GM21528 (cell line): Measurements from ENCODE around the gene SPEM3.

Experiments
- ATAC-seq: cut with Tn5 transposase; IDR thresholded peaks from one replicate; pipeline ENCODE4 v1.9.1; 2021; ENCODE audit warnings: mild to moderate bottlenecking, moderate library complexity; ENCODE audit not compliant: unreplicated experiment, low FRiP score

SPEM3 gene

DNA sequence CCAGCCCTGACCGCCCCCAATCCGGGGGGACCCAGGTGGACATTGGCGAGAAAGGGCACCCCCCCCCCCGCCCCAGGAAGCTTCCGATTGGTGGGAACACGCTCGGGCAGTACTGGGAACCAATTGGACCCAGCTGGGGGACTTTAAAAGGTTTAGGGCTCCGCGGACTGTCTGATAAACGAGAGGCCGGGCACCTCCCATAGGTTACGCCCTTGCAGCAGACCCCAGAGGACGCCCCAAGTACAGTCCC, 25.0 kb upstream of the SPEM3 start:
- no peak for ATAC-seq

DNA sequence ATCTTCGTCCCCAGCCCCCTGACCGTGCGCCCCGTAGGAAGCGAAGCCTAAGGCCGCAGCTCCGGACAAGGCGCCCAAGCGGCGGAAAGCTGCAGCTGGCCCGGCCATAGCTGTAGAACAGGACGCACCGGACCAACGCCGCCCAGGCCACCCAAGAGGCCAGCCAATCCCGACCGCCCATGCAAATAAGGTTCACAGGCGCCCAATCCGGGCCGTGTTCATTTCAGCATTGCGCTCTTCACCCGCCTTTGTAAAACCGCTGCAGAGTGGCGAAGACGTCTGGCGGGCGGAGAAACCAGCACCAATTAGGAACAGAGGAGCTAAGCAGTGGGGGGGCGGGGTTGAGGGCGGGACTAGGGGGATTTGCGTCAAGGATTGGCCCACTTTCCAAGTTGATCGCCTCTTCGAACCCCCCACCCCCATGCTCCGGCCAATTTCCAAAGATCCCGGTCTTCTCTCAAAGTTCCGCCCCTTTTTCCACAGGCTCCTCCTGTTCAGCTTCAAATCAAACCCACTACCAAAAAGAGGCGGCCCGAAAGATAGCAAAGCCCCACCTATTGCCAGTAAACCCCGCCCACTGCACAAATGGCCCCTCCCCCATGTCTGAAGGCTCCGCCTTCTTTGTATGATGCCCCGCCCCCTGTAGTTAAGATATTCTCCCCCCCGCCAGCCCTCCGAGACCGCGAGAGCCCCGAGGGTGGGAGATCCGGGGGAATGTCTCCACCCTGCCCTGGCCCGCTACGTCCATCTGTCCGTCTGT, 24.5 kb upstream of the SPEM3 start, which contains the start of gene TMEM256:
TMEM256 (minus strand) TSS at position 121 of the 760 bp plus-strand sequence; CDS start at position 108, 13 bp downstream.
- ATAC-seq, result peak; percentile 86

DNA sequence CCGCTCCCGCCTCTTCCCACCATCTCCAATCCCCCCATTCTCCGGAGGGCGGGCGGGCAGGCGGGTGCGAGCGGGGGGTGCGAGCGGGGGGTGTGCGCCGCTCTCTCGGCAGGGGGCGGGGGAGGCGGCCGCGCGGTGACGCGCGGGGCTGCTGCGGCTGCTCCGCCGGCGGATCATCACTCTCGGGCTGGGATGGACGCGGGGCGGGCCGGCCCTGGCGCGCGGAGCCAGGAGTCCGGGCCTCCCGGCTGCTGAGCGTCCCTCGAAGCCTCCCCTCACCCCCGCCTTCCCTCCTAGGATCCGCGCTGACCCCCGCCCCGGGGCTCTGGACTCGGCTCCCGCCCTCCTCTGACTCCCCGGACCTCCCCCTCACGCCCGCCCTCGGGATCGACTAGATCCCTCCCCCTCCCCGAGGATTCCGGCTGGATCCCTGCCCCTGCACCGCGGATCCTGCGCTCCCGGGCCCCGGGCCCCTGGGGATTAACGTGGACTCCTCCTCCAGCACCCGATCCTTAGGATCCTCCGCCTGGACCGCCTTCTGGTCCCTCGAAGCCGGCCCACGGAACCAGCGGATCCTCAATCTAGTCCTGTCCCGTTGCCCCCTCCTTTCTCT, 23.8 kb upstream of the SPEM3 start:
- ATAC-seq, result peak; percentile 4

GRCh38 chr17:7405350-7406234, 23.1 kb upstream of the SPEM3 start:
- ATAC-seq, result no peak

- no peak for ATAC-seq
Observed at GRCh38 chr17:7406235-7406825, 22.3 kb upstream of the SPEM3 start.

DNA sequence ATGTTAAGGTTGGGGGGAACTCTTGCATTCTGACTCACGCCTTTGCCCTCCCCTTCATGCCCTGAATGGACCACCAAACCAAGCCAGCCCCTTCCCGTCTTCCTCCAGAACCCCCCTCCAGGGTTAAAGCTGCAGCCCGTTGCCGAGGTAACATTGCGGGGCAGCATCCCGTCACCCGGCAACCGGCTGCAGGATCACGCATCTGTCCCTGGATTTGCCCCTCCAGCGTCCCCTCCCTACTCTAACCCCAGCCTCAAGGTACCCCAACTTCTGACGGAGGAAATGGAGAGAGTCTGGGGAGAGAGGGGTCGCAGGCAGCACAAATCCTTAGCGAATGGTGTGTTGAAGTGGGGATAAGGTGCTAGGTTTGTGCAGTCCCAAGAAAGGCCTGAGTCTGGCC, 21.6 kb upstream of the SPEM3 start:
- ATAC-seq, result no peak

DNA sequence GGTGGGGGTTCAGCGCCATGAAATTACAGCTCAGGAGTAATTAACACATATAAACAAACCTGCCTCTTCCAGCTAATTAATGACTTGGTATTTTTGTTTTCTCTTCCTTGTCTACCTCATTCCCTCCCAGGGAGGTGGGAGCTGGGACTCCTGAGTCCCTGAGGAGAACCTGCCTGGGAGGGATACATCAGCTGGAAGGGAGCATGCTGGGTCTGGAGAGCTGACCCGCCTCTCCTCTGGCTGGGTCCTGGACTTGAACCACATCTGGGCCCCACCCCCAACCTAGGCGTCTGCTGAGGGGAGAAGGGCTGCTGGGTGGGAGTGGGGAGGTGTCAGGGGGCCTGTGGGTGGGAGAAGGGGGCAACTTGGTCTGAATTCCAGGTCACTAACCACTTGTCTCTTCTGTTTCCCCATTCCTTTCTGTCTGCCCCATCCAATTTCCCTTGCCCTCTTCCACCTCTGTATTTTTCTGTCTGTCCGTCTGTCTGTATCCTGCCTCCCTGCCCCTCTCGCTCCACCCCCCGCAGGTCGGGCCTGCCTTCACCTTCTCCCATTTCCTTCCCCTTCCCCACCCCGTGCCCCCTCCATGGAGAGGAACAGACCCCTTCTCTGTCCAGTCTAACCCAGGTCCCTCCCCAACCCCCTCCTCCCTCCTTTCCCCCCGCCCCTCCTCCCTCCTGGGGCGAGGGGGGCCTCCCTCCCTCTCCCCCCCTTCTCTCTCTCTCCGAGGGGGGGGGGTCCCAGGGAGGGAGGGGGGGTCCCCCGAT, 21.0 kb upstream of the SPEM3 start, which contains the start of gene NLGN2:
NLGN2 (plus strand) TSS at position 361 of the 767 bp plus-strand sequence. CDS start 411 bp downstream, outside the sequence.
- no peak for ATAC-seq

DNA sequence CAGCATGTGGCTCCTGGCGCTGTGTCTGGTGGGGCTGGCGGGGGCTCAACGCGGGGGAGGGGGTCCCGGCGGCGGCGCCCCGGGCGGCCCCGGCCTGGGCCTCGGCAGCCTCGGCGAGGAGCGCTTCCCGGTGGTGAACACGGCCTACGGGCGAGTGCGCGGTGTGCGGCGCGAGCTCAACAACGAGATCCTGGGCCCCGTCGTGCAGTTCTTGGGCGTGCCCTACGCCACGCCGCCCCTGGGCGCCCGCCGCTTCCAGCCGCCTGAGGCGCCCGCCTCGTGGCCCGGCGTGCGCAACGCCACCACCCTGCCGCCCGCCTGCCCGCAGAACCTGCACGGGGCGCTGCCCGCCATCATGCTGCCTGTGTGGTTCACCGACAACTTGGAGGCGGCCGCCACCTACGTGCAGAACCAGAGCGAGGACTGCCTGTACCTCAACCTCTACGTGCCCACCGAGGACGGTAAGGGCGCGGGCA, 20.4 kb upstream of the SPEM3 start:
- ATAC-seq, result no peak

GRCh38 chr17:7408863-7409262, 19.8 kb upstream of the SPEM3 start:
- ATAC-seq, result no peak

GRCh38 chr17:7409716-7410115, 18.9 kb upstream of the SPEM3 start:
- ATAC-seq, result no peak

DNA sequence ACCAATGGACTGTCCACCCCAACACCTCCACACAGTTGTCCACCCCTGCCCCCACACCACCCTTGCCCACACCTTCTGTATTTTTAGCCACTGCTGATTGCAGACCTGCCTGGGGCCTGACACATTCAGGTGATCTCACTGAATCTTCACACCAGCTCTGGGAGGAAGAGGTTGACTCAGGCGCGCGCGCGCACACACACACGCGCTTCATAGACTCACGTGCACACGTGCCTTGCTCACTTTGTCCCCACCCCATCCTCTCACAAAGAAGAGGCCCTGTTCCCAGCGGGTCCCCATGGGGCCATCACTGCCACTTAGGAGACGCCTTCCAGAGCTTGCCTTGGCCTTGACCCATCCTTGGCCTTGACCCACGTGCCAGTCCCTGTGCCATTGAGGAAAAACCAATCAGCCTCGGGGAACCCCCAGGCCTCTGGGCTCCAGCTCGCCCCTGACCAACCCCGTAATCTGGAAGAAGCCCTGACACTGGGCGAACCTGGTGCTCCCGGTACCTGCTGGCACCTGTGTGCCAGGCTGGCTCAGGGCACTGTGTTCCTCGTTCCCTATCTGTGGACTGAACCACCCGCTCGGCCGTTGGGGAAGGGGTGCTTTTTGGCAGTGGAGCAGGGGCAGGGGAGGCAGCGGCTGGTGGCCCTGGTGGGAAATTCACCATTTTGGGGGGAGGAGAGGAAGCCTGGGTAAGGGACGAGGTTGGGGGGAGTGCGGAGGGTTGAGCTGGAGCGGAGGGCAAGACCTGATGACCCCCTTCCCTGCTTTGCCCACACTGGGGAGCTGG, 17.8 kb upstream of the SPEM3 start:
- ATAC-seq, result no peak

DNA sequence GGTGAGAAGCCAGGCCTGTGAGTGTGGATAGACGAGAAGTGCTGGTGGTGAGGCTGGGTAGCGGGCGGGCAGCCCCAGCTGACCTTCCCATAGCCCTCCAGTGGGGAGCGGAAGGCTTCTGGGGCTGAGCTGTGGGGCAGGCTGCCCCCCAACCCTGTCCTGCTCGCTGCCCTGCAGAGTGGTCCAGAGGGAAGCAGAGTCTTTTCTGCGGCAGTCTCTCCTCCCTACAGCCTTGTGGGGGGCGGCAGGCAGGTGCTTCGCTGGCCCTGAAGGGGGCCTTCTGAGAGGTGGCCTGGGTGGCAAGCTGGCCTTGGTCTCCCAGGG, 17.3 kb upstream of the SPEM3 start:
- ATAC-seq, result no peak

DNA sequence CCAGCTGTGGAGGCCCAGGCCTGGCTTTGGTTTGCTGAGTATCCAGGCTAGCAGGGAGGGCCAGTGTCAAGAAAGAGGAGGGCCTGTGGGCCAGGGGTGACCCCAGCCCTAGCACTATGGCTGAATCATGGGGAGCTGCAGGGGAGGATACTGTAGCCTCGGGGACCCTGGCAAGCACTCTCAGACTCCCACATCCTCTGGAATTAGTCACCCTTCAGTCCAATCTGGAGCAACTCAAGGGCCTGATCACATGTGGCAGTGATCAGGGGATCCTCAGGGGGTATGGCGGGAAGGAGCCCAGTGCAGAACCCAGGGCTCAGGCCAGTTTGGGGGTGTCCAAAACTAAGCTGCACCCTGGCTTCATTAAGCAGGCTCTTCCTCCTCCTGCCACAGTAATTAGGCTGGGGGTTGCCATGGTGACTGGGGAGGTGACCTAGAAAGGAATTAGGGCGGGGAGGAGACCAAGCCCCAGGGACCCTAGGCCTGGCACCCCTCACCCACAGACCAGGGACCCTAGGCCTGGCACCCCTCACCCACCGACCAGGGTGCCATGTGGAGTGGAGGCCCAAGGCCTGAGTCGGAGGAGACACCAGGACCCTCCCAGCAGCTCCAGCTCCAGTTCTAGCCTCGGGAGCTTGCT, 15.2 kb upstream of the SPEM3 start:
- no peak for ATAC-seq

- ATAC-seq, result no peak
Observed at GRCh38 chr17:7414837-7415236, 13.8 kb upstream of the SPEM3 start.

DNA sequence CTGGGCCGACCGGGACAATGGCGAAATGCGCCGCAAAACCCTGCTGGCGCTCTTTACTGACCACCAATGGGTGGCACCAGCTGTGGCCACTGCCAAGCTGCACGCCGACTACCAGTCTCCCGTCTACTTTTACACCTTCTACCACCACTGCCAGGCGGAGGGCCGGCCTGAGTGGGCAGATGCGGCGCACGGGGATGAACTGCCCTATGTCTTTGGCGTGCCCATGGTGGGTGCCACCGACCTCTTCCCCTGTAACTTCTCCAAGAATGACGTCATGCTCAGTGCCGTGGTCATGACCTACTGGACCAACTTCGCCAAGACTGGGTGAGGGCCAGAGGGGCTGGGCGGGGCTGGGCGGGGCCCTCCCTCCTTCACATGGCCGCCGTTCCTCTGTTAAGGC, 12.9 kb upstream of the SPEM3 start:
- ATAC-seq, result no peak

- no peak for ATAC-seq
Observed at GRCh38 chr17:7416323-7416722, 12.3 kb upstream of the SPEM3 start.

GRCh38 chr17:7417056-7417655, 11.5 kb upstream of the SPEM3 start:
- no peak for ATAC-seq

- no peak for ATAC-seq
Observed at GRCh38 chr17:7418472-7419152, 10.0 kb upstream of the SPEM3 start.
